Neural progenitor cell (in vitro differentiated cells): ENCODE data around the gene NINJ2. TPM values are rescaled to one million over a fixed set of nuclear protein-coding genes. Genes with fewer than 3 reads are reported as not detected.

ENCODE experiments used
- DNase-seq: peaks from one replicate; pipeline ENCODE4 v3.0.0-alpha.2; 2016; ENCODE audit warnings: low spot score
- H2AFZ ChIP-seq: fragments of 200-600 bp; sonication (generic); replicated peaks from 2 replicates; pipeline ENCODE4 v1.6.1; 2016; ENCODE audit warnings: antibody characterized with exemption
- H3F3A ChIP-seq: fragments of 200-600 bp; sonication (generic); 2 replicates; pipeline ENCODE4 v1.6.1; 2016; ENCODE audit warnings: antibody characterized with exemption, low read depth
- H3K27ac ChIP-seq: fragments of 200-600 bp; sonication (generic); 2 replicates; pipeline ENCODE4 v1.5.1; 2016; ENCODE audit warnings: mild to moderate bottlenecking
- H3K27me3 ChIP-seq: fragments of 200-600 bp; sonication (generic); 2 replicates; pipeline ENCODE4 v1.6.1; 2016; ENCODE audit warnings: mild to moderate bottlenecking, moderate library complexity
- H3K36me3 ChIP-seq: fragments of 200-600 bp; sonication (generic); 2 replicates; pipeline ENCODE4 v1.5.1; 2016
- H3K4me1 ChIP-seq: fragments of 200-600 bp; sonication (generic); 2 replicates; pipeline ENCODE4 v1.6.1; 2016; ENCODE audit warnings: mixed run types
- H3K4me2 ChIP-seq: fragments of 200-600 bp; sonication (generic); 2 replicates; pipeline ENCODE4 v1.6.1; 2016
- H3K4me3 ChIP-seq: fragments of 200-600 bp; sonication (generic); 2 replicates; pipeline ENCODE4 v1.5.1; 2016
- H3K79me2 ChIP-seq: fragments of 200-600 bp; sonication (generic); 2 replicates; pipeline ENCODE4 v1.6.1; 2016; ENCODE audit warnings: low read depth
- H3K9ac ChIP-seq: fragments of 200-600 bp; sonication (generic); 2 replicates; pipeline ENCODE4 v1.6.1; 2016
- H3K9me3 ChIP-seq: fragments of 200-600 bp; sonication (generic); 2 replicates; pipeline ENCODE4 v1.5.1; 2016; ENCODE audit warnings: low read depth
- H4K20me1 ChIP-seq: fragments of 200-600 bp; sonication (generic); 2 replicates; pipeline ENCODE4 v1.6.1; 2016; ENCODE audit warnings: low read depth
- H3K27ac Mint-ChIP-seq: 3 replicates; pipeline ENCODE4 v1.8.0; 2021; ENCODE audit warnings: mixed read lengths
- H3K27me3 Mint-ChIP-seq: 2 replicates; pipeline ENCODE4 v1.8.0; 2022; ENCODE audit warnings: low read depth, mild to moderate bottlenecking, inconsistent platforms, moderate library complexity, mixed read lengths; ENCODE audit not compliant: insufficient read depth
- H3K36me3 Mint-ChIP-seq: 3 replicates; pipeline ENCODE4 v1.8.0; 2021; ENCODE audit warnings: mixed read lengths
- H3K4me1 Mint-ChIP-seq: 3 replicates; pipeline ENCODE4 v1.8.0; 2021; ENCODE audit warnings: mixed read lengths
- H3K4me3 Mint-ChIP-seq: 3 replicates; pipeline ENCODE4 v1.8.0; 2021; ENCODE audit warnings: mild to moderate bottlenecking, moderate library complexity, mixed read lengths
- H3K9me3 Mint-ChIP-seq: 3 replicates; pipeline ENCODE4 v1.8.0; 2020; ENCODE audit warnings: mixed read lengths
- CTCF ChIP-seq: fragments of 200-600 bp; sonication (generic); IDR thresholded peaks from 2 replicates; pipeline ENCODE4 v1.5.1; 2017; ENCODE audit warnings: antibody characterized with exemption, mild to moderate bottlenecking
- EZH2 ChIP-seq: fragments of 200-600 bp; sonication (generic); IDR thresholded peaks from 2 replicates; pipeline ENCODE4 v1.6.1; 2017; ENCODE audit warnings: antibody characterized with exemption, mild to moderate bottlenecking, moderate library complexity
- EZH2phosphoT487 ChIP-seq: fragments of 200-600 bp; sonication (generic); IDR thresholded peaks from 2 replicates; pipeline ENCODE4 v1.6.1; 2017; ENCODE audit warnings: antibody characterized with exemption
- total RNA-seq: library from RNA; depleted of rRNA; stranded (reverse); fragments of >200 nt; gene quantifications from 2 replicates; pipeline ENCODE4 v1.2.3, GENCODE V29; 2015; ENCODE audit warnings: low replicate concordance

Gene NINJ2
- total RNA-seq, 1 donor from 2014 or later, result not detected

GRCh38 chr12:619346-619745 lies 43.9 kb downstream of the NINJ2 start:
- Histone ChIP-seq H3F3A (no peaks in the 10 kb centered on the region), H3K27me3 (no peaks in the 10 kb centered on the region), H3K4me3 (no peak overlapping the region), H3K4me1 (peaks cover 21% of the 10 kb centered on the region), H4K20me1 (no peaks in the 10 kb centered on the region), H3K27ac (no peak overlapping the region), H3K4me2 (no peak overlapping the region), H3K36me3 (no peaks in the 10 kb centered on the region), H2AFZ (no peak overlapping the region), H3K9ac (no peak overlapping the region), H3K9me3 (no peaks in the 10 kb centered on the region), H3K79me2 (no peaks in the 10 kb centered on the region)
- Mint-ChIP-seq H3K27me3 (peaks cover 13% of the 10 kb centered on the region), H3K4me1 (peaks cover 19% of the 10 kb centered on the region), H3K9me3 (no peaks in the 10 kb centered on the region), H3K27ac (peak overlapping the region; percentile 69), H3K36me3 (no peaks in the 10 kb centered on the region), H3K4me3 (no peak overlapping the region)
- DNase-seq, result no peak
- TF ChIP-seq EZH2phosphoT487, result no peak
- TF ChIP-seq CTCF, result no peak
- TF ChIP-seq EZH2, result no peak

- Mint-ChIP-seq H3K4me3 (no peak overlapping the region), H3K9me3 (no peaks in the 10 kb centered on the region), H3K4me1 (peaks cover 16% of the 10 kb centered on the region), H3K27ac (no peak overlapping the region), H3K36me3 (no peaks in the 10 kb centered on the region), H3K27me3 (peaks cover 13% of the 10 kb centered on the region)
- no peak overlapping the region for H3K4me2 ChIP-seq
- H2AFZ ChIP-seq, result no peak overlapping the region
- H3K9me3 ChIP-seq, result no peaks in the 10 kb centered on the region
- peaks cover 15% of the 10 kb centered on the region for H3K4me1 ChIP-seq
- no peak for DNase-seq
- H3K4me3 ChIP-seq, result no peak overlapping the region
- no peaks in the 10 kb centered on the region for H3K27me3 ChIP-seq
- H3K9ac ChIP-seq, result no peak overlapping the region
- no peaks in the 10 kb centered on the region for H3K36me3 ChIP-seq
- TF ChIP-seq CTCF (no peak), EZH2 (no peak), EZH2phosphoT487 (no peak)
- H4K20me1 ChIP-seq, result no peaks in the 10 kb centered on the region
- H3K79me2 ChIP-seq, result no peaks in the 10 kb centered on the region
- no peak overlapping the region for H3K27ac ChIP-seq
- no peaks in the 10 kb centered on the region for H3F3A ChIP-seq
These were observed 44.6 kb downstream of the NINJ2 start for GRCh38 chr12:618605-619004.

GRCh38 chr12:617304-617915 lies 45.8 kb downstream of the NINJ2 start:
- Histone ChIP-seq H3K27me3 (no peaks in the 10 kb centered on the region), H3K9me3 (no peaks in the 10 kb centered on the region), H3K36me3 (no peaks in the 10 kb centered on the region), H3K4me2 (no peak overlapping the region), H3K9ac (no peak overlapping the region), H3K4me3 (no peak overlapping the region), H3F3A (no peaks in the 10 kb centered on the region), H3K4me1 (peaks cover 6% of the 10 kb centered on the region), H3K79me2 (no peaks in the 10 kb centered on the region), H4K20me1 (no peaks in the 10 kb centered on the region), H3K27ac (no peak overlapping the region), H2AFZ (peak overlapping the region; percentile 68)
- H3K27me3 Mint-ChIP-seq, result peaks cover 14% of the 10 kb centered on the region
- H3K9me3 Mint-ChIP-seq, result no peaks in the 10 kb centered on the region
- peaks cover 4% of the 10 kb centered on the region for H3K4me1 Mint-ChIP-seq
- H3K36me3 Mint-ChIP-seq, result no peaks in the 10 kb centered on the region
- no peak overlapping the region for H3K4me3 Mint-ChIP-seq
- no peak for DNase-seq
- H3K27ac Mint-ChIP-seq, result peak overlapping the region; percentile 38
- TF ChIP-seq CTCF (no peak), EZH2phosphoT487 (no peak), EZH2 (no peak)
